SK-N-SH (cell line): ENCODE data around the gene ARHGAP6.

Source experiments
- CTCF ChIP-seq: fragments of 200-600 bp; sonication (generic); IDR thresholded peaks from 2 replicates; pipeline ENCODE4 v1.6.1; 2017; ENCODE audit warnings: antibody characterized with exemption, mild to moderate bottlenecking, moderate library complexity
- GATA2 ChIP-seq: sonication (generic); formaldehyde crosslinking; IDR thresholded peaks from 2 replicates; pipeline ENCODE4 v1.5.0; 2020; ENCODE audit warnings: mild to moderate bottlenecking, missing genetic modification reagents
- MAX ChIP-seq: IDR thresholded peaks from 2 replicates; pipeline ENCODE4 v1.4.0; 2012; ENCODE audit warnings: low read depth
- MEF2A ChIP-seq: IDR thresholded peaks from 2 replicates; pipeline ENCODE4 v1.4.0; 2012; ENCODE audit warnings: low read depth, borderline replicate concordance
- TAF1 ChIP-seq: IDR thresholded peaks from 2 replicates; pipeline ENCODE4 v1.6.1; 2012; ENCODE audit warnings: low read depth, mild to moderate bottlenecking, low read length, moderate library complexity, borderline replicate concordance
- USF2 ChIP-seq: fragments of 150-350 bp; IDR thresholded peaks from 2 replicates; pipeline ENCODE4 v1.6.1; 2017; ENCODE audit warnings: antibody characterized with exemption, low read length, low read depth, borderline replicate concordance

GRCh38 chrX:11499076-11500044, 166.4 kb downstream of the ARHGAP6 start:
- TF ChIP-seq CTCF: no peak
- no peak for TF ChIP-seq MAX
- TF ChIP-seq USF2: no peak
- TF ChIP-seq MEF2A: no peak
- TF ChIP-seq TAF1: no peak
- TF ChIP-seq GATA2 (CRISPR knock-in tag): no peak
